CD4-positive, alpha-beta T cell (primary cell): Measurements from ENCODE around the gene PHACTR4. TPM values are rescaled to one million over a fixed set of nuclear protein-coding genes. Genes with fewer than 3 reads are reported as not detected.

Source experiments
- ATAC-seq: fragments of 200-7000 bp; cut with Tn5 transposase; one replicate; pipeline ENCODE4 v1.10.0; 2022; ENCODE audit warnings: mild to moderate bottlenecking; ENCODE audit not compliant: poor library complexity
- CTCF ChIA-PET: fragments of 350-600 bp; sonication (Branson Sonifier 250); formaldehyde crosslinking; loops from one replicate; lab custom pipeline; 2021; ENCODE audit warnings: antibody characterized with exemption, inconsistent platforms; lab: Charles Lee
- POLR2A ChIA-PET: fragments of 350-600 bp; sonication (Branson Sonifier 250); formaldehyde crosslinking; loops from one replicate; lab custom pipeline; 2021; ENCODE audit warnings: antibody characterized with exemption, inconsistent platforms; lab: Charles Lee
- DNase-seq, 14 experiments: peaks; one replicate each; pipeline ENCODE4 v3.0.0-alpha.2; 2013 to 2020; ENCODE audit warnings: mixed read lengths in 2 of 14
- H3K27ac ChIP-seq, 2 donors: one replicate each; pipeline versions ENCODE4 v1.5.1 to v1.7.0; 2013; ENCODE audit warnings: low read length in 2 of 2, low read depth in 1 of 2, mild to moderate bottlenecking in 1 of 2
- H3K27me3 ChIP-seq, 2 experiments: 1 replicate in 1 of 2; 2 replicates in 1 of 2; pipeline versions ENCODE4 v1.6.1 to v1.7.0; 2013; ENCODE audit warnings: low read length in 2 of 2, control low read depth in 1 of 2, mild to moderate bottlenecking in 1 of 2, moderate library complexity in 1 of 2; ENCODE audit not compliant: insufficient read depth in 2 of 2, control insufficient read depth in 1 of 2
- H3K36me3 ChIP-seq: one replicate; pipeline ENCODE4 v1.6.1; 2013; ENCODE audit warnings: low read length, control low read depth; ENCODE audit not compliant: insufficient read depth
- H3K4me1 ChIP-seq: one replicate; pipeline ENCODE4 v1.6.1; 2013; ENCODE audit warnings: low read length, control low read depth; ENCODE audit not compliant: insufficient read depth
- H3K4me3 ChIP-seq: one replicate; pipeline ENCODE4 v1.5.1; 2013; ENCODE audit warnings: mild to moderate bottlenecking, low read length, moderate library complexity
- H3K9me3 ChIP-seq, 2 experiments: 1 replicate in 1 of 2; 2 replicates in 1 of 2; pipeline versions ENCODE4 v1.6.1 to v1.7.0; 2013; ENCODE audit warnings: low read length in 2 of 2, mild to moderate bottlenecking in 2 of 2, control low read depth in 1 of 2, moderate library complexity in 1 of 2; ENCODE audit not compliant: control insufficient read depth in 1 of 2, insufficient read depth in 1 of 2
- H3K27ac Mint-ChIP-seq: one replicate; pipeline ENCODE4 v1.8.0; 2020; ENCODE audit warnings: mixed read lengths
- H3K27me3 Mint-ChIP-seq: one replicate; pipeline ENCODE4 v1.8.0; 2021; ENCODE audit warnings: mixed read lengths
- H3K36me3 Mint-ChIP-seq: one replicate; pipeline ENCODE4 v1.8.0; 2021; ENCODE audit warnings: low read depth, mixed read lengths
- H3K4me1 Mint-ChIP-seq: one replicate; pipeline ENCODE4 v1.8.0; 2021; ENCODE audit warnings: low read depth, mixed read lengths
- H3K4me3 Mint-ChIP-seq: one replicate; pipeline ENCODE4 v1.8.0; 2020; ENCODE audit warnings: mild to moderate bottlenecking, mixed read lengths
- H3K9me3 Mint-ChIP-seq: one replicate; pipeline ENCODE4 v1.8.0; 2020; ENCODE audit warnings: mixed read lengths
- intact Hi-C, 2 experiments: fragments of 100-400 bp; cut with DNase I in 1 of 2; cut with micrococcal nuclease in 1 of 2; formaldehyde crosslinking; loops; one replicate each; pipeline versions ENCODE4 v1.15.1 to v1.9.0; 2023 to 2025; cut with DNase I, micrococcal nuclease
- total RNA-seq, 174 experiments: library from RNA in 2 of 174; stranded (reverse) in 2 of 174; gene quantifications; one replicate each; pipeline ENCODE4 v1.2.3 and lab custom pipeline; 2021 to 2026
- TF ChIP-seq, protein P1 (sequence below): fragments of 200-600 bp; IDR thresholded peaks from one replicate; pipeline ENCODE4 v1.8.0; 2022; ENCODE audit warnings: antibody characterized with exemption, mild to moderate bottlenecking

PHACTR4 gene
- total RNA-seq, 2 experiments from 2014 or later = 26.0 to 26.3 TPM

DNA sequence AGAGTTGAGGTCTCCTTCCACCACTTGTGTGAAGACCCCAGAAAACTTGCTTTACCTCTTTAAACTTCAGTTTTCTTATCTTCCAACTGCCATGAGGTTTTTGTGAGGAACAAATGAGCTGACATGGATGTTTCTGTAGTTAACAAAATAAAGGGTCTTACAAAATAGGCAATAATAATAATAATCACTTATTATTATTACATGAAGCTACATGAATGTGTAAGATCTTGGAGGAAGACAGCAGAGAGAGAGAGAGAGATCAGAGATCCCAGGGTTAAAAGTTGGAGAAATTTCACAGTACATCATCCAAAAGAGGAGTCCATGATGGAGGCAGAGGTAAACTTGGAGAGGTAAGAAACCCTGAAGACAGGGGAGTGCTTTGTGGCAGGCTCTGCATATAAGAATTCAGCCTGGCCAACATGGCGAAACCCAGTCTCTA is 147.0 kb downstream of the PHACTR4 start:
- peak overlapping the region; percentile 73 for H3K27ac Mint-ChIP-seq
- peaks cover 34% of the 10 kb centered on the region for H3K4me1 Mint-ChIP-seq

DNA sequence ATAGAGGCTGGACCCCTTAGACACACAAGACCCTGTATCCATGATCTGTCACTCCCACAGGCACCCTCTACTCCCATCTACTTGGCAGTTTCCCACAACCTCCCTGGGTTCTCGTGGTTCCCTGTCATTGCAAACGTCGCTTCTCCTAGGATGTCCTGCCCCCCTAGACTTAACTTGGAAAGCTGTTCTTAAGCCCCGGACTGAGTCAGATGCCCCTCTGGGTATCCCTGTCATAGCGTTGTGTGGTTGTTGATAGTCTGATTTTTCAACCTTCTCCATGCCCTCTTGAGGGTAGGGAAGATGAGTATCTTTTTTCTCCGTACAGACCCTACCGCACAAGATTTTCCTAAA is 148.1 kb downstream of the PHACTR4 start:
- ChIA-PET POLR2A (interaction anchor here (0.5 to 4.2 kb wide), 3 partner anchors 11 to 267 kb away, joined by 3 to 32 read pairs (median 3); partner anchors contain the start of genes GMEB1 and RCC1), CTCF (interaction anchor here (1.2 to 1.8 kb wide), 2 partner anchors 36 to 219 kb away, joined by 4 to 7 read pairs; partner anchors contain the start of genes TRNAU1AP and YTHDF2)
- Histone ChIP-seq H3K4me3 (peak overlapping the region; percentile 55), H3K27ac (peak overlapping the region in 1 of 2 donors; percentile 23), H3K9me3 (no peaks in the 10 kb centered on the region), H3K4me1 (peaks cover 27% of the 10 kb centered on the region), H3K27me3 (no peaks in the 10 kb centered on the region), H3K36me3 (peaks cover 24% of the 10 kb centered on the region)
- no peaks in the 10 kb centered on the region for H3K9me3 Mint-ChIP-seq
- H3K27ac Mint-ChIP-seq = peak overlapping the region; percentile 73
- H3K4me1 Mint-ChIP-seq = peaks cover 35% of the 10 kb centered on the region
- H3K4me3 Mint-ChIP-seq = peak overlapping the region; percentile 91
- H3K27me3 Mint-ChIP-seq = no peaks in the 10 kb centered on the region
- intact Hi-C loops = loop anchor here (5.0 kb wide), 3 partner anchors 85 to 665 kb away; partner anchors contain the start of gene SRSF4 (in 1 of the 2)
- ATAC-seq (peak; percentile 3), DNase-seq (no peak)
- TF ChIP-seq, protein P1, sequence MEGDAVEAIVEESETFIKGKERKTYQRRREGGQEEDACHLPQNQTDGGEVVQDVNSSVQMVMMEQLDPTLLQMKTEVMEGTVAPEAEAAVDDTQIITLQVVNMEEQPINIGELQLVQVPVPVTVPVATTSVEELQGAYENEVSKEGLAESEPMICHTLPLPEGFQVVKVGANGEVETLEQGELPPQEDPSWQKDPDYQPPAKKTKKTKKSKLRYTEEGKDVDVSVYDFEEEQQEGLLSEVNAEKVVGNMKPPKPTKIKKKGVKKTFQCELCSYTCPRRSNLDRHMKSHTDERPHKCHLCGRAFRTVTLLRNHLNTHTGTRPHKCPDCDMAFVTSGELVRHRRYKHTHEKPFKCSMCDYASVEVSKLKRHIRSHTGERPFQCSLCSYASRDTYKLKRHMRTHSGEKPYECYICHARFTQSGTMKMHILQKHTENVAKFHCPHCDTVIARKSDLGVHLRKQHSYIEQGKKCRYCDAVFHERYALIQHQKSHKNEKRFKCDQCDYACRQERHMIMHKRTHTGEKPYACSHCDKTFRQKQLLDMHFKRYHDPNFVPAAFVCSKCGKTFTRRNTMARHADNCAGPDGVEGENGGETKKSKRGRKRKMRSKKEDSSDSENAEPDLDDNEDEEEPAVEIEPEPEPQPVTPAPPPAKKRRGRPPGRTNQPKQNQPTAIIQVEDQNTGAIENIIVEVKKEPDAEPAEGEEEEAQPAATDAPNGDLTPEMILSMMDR = no peak
- H3K36me3 Mint-ChIP-seq = peaks cover 29% of the 10 kb centered on the region

More for the DNA sequence above, 147.0 kb downstream of the PHACTR4 start:
- no peak for ATAC-seq
- TF ChIP-seq, protein P1 = no peak
- no peaks in the 10 kb centered on the region for H3K9me3 Mint-ChIP-seq
- POLR2A ChIA-PET = interaction anchor here (0.7 to 4.2 kb wide), 4 partner anchors 10 to 160 kb away, joined by 3 to 32 read pairs (median 4); partner anchors contain the start of gene RCC1
- intact Hi-C loops = loop anchor here (5.0 kb wide), 3 partner anchors 86 to 666 kb away; partner anchors contain the start of gene SRSF4 (in 1 of the 2)
- Histone ChIP-seq H3K9me3 (no peaks in the 10 kb centered on the region), H3K27me3 (no peaks in the 10 kb centered on the region), H3K4me1 (peaks cover 35% of the 10 kb centered on the region), H3K27ac (no peak overlapping the region), H3K36me3 (peaks cover 34% of the 10 kb centered on the region), H3K4me3 (no peak overlapping the region)
- peak overlapping the region; percentile 58 for H3K4me3 Mint-ChIP-seq
- no peak for DNase-seq
- CTCF ChIA-PET = interaction anchor here (0.9 to 1.3 kb wide), 3 partner anchors 35 to 65 kb away, joined by 3 to 5 read pairs (median 4); no protein-coding TSS in a partner anchor
- H3K36me3 Mint-ChIP-seq = peaks cover 39% of the 10 kb centered on the region
- no peaks in the 10 kb centered on the region for H3K27me3 Mint-ChIP-seq

DNA sequence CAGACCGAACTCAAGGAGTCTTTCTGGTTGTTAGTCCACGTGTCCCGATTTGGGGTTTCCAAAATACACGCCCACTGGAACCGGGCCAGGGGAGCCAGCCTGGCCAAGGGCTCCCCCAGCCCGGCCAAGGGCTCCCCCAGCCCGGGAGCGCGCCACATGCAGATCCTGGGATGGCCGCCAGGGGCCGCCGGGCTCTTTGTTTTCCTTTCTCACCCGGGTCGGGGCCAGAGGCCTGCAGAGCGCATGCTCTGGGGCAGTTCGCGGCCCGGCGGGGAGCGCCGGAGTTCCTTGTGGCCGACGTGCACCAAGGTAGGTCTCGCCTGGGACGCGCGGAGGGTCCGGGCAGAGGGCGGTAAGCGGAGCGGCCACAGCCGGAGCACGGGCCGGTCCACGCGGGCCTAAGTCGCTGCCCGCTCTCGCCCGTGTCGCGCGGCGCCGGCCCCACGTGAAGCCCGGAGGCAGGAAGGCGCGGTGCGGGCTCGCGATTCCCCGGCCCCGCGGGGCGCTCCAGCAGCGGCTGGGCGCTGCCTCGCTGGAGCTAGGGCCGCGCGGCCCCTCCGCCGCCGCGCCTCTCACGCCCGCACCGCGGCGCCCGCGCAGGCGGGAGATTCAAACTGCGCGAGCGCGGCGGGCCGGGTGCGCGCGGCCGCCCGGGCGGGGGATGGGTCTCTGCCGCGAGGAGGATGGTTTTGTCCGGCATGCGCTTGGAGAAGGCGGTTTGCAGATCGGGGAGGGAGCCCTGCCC is 148.6 kb downstream of the PHACTR4 start:
- DNase-seq = peak; percentile 80 to 93 (median 86)
- peak; percentile 90 for ATAC-seq
- no peaks in the 10 kb centered on the region for H3K9me3 Mint-ChIP-seq
- TF ChIP-seq, protein P1 = peak; percentile 94
- H3K36me3 Mint-ChIP-seq = peaks cover 23% of the 10 kb centered on the region
- H3K4me3 Mint-ChIP-seq = peak overlapping the region; percentile 91
- H3K27me3 ChIP-seq = no peaks in the 10 kb centered on the region
- peaks cover 19% of the 10 kb centered on the region for H3K36me3 ChIP-seq
- H3K4me3 ChIP-seq = peak overlapping the region; percentile 66
- H3K27ac Mint-ChIP-seq = peak overlapping the region; percentile 83
- POLR2A ChIA-PET = interaction anchor here (0.9 to 4.2 kb wide), 7 partner anchors 9 to 150 kb away, joined by 3 to 32 read pairs (median 4); partner anchors contain the start of genes GMEB1, RCC1, RNU11 and TRNAU1AP
- no peaks in the 10 kb centered on the region for H3K27me3 Mint-ChIP-seq
- peak overlapping the region; percentile 23 to 29 for H3K27ac ChIP-seq
- H3K4me1 ChIP-seq = peaks cover 24% of the 10 kb centered on the region
- intact Hi-C loops = loop anchor here (1.0 to 5.0 kb wide), 11 partner anchors 12 to 664 kb away; partner anchors contain the start of genes TRNAU1AP (in 2 of the 2), RCC1 (in 1 of the 2), SRSF4 (in 1 of the 2) and TAF12 (in 1 of the 2)
- H3K9me3 ChIP-seq = no peaks in the 10 kb centered on the region
- CTCF ChIA-PET = interaction anchor here (0.7 to 1.8 kb wide), 9 partner anchors 8 to 663 kb away, joined by 3 to 12 read pairs (median 4); partner anchors contain the start of genes SRSF4, TRNAU1AP and YTHDF2
- H3K4me1 Mint-ChIP-seq = peaks cover 33% of the 10 kb centered on the region
